ENCODE results near the gene ARID1B. TPM values are rescaled to one million over a fixed set of nuclear protein-coding genes. Genes with fewer than 3 reads are reported as not detected.

ARID1B gene
- total RNA-seq, 1 experiment from 2014 or later = 60.3 TPM

GRCh38 chr6:156992020-156992804 lies 215.0 kb downstream of the ARID1B start (continued):
- TF ChIP-seq ATF2 (CRISPR knock-in tag; IDR thresholded peaks at IDR 0.05; ENCODE audit: borderline replicate concordance, low read depth) (no peak), TEAD4 (CRISPR knock-in tag; IDR thresholded peaks at IDR 0.05) (no peak)

- H3K36me3 Mint-ChIP-seq = no peaks in the 10 kb centered on the region
- DNase-seq (ENCODE audit: low spot score) = no peak
- TF ChIP-seq GRHL2 (CRISPR knock-in tag; IDR thresholded peaks at IDR 0.05; ENCODE audit: insufficient replicate concordance, severe bottlenecking) (no peak), ZNF671 (CRISPR knock-in tag; IDR thresholded peaks at IDR 0.05) (no peak), ZMAT4 (CRISPR knock-in tag; IDR thresholded peaks at IDR 0.05) (no peak), ATF2 (CRISPR knock-in tag; IDR thresholded peaks at IDR 0.05; ENCODE audit: borderline replicate concordance, low read depth) (no peak), SMAD3 (CRISPR knock-in tag; IDR thresholded peaks at IDR 0.05; ENCODE audit: borderline replicate concordance) (no peak)
- H3K27me3 Mint-ChIP-seq (ENCODE audit: low read depth) = no peaks in the 10 kb centered on the region
- H3K4me1 Mint-ChIP-seq = peaks cover 57% of the 10 kb centered on the region
- H3K4me3 Mint-ChIP-seq = no peak overlapping the region
- ChIA-PET CTCF (no interaction called here), POLR2A (no interaction called here)
- no peak overlapping the region; the same call in 1 of the 2 replicates for H3K27ac Mint-ChIP-seq
- no peak for ATAC-seq
- no peaks in the 10 kb centered on the region for H3K9me3 Mint-ChIP-seq
Measured at GRCh38 chr6:156993713-156994112, 216.5 kb downstream of the ARID1B start.

GRCh38 chr6:156994215-156995076 lies 217.3 kb downstream of the ARID1B start:
- Mint-ChIP-seq H3K4me1 (peaks cover 54% of the 10 kb centered on the region), H3K27ac (peak overlapping the region; percentile 67), H3K9me3 (no peaks in the 10 kb centered on the region), H3K27me3 (ENCODE audit: low read depth) (no peaks in the 10 kb centered on the region), H3K36me3 (no peaks in the 10 kb centered on the region), H3K4me3 (no peak overlapping the region)
- ChIA-PET POLR2A (no interaction called here), CTCF (interaction anchor here (1.6 kb wide), 1 partner anchor 50 kb away, joined by 5 read pairs; no protein-coding TSS in a partner anchor)
- ATAC-seq = no peak
- no peak for DNase-seq (ENCODE audit: low spot score)
- TF ChIP-seq ZBTB21 (CRISPR knock-in tag; IDR thresholded peaks at IDR 0.05; ENCODE audit: borderline replicate concordance) (no peak), USF1 (CRISPR knock-in tag; IDR thresholded peaks at IDR 0.05) (no peak), ZNF138 (CRISPR knock-in tag; conservative IDR thresholded peaks at IDR 0.05) (no peak)

GRCh38 chr6:156995502-156995901 lies 218.3 kb downstream of the ARID1B start:
- H3K4me1 Mint-ChIP-seq = peaks cover 56% of the 10 kb centered on the region
- no peaks in the 10 kb centered on the region for H3K36me3 Mint-ChIP-seq
- no peak for TF ChIP-seq EMX1 (CRISPR knock-in tag; IDR thresholded peaks at IDR 0.05)
- no peak for TF ChIP-seq AFF4 (CRISPR knock-in tag; IDR thresholded peaks at IDR 0.05; ENCODE audit: borderline replicate concordance)
- CTCF ChIA-PET = interaction anchor here (1.6 kb wide), 1 partner anchor 51 kb away, joined by 5 read pairs; no protein-coding TSS in a partner anchor
- DNase-seq (ENCODE audit: low spot score) = no peak
- POLR2A ChIA-PET = no interaction called here
- 0 out of 2 replicates have a peak overlapping the region, but pooled peaks have one; percentile 19 for H3K27ac Mint-ChIP-seq
- no peak for ATAC-seq
- no peaks in the 10 kb centered on the region for H3K27me3 Mint-ChIP-seq (ENCODE audit: low read depth)
- H3K4me3 Mint-ChIP-seq = no peak overlapping the region
- no peaks in the 10 kb centered on the region for H3K9me3 Mint-ChIP-seq
